Panc1 (cell line): Measurements from ENCODE around the gene RPEL1. TPM values are rescaled to one million over a fixed set of nuclear protein-coding genes. Genes with fewer than 3 reads are reported as not detected.

Experiments used
- ATAC-seq: fragments of 200-7000 bp; cut with Tn5 transposase; 2 replicates; pipeline ENCODE4 v1.9.1; 2020; ENCODE audit warnings: mild to moderate bottlenecking, moderate library complexity
- BruUV-seq: library from RNA; stranded (reverse); fragments of 400-500 nt; replicated peaks from 2 replicates; lab custom pipeline; 2021; lab: Mats Ljungman, UMichigan
- CTCF ChIA-PET: fragments of 300-600 bp; sonication (Branson Sonifier 250); formaldehyde crosslinking; loops from one replicate; lab custom pipeline; 2022; ENCODE audit warnings: antibody characterized with exemption; lab: Charles Lee
- POLR2A ChIA-PET: fragments of 300-600 bp; sonication (Branson Sonifier 250); formaldehyde crosslinking; loops from one replicate; lab custom pipeline; 2022; ENCODE audit warnings: antibody characterized with exemption; lab: Charles Lee
- DNase-seq: peaks from one replicate; pipeline ENCODE4 v3.0.0-alpha.2; 2010; ENCODE audit warnings: low read depth, low spot score
- H3K27ac ChIP-seq: 2 replicates; pipeline ENCODE4 v1.5.1; 2011; ENCODE audit warnings: mild to moderate bottlenecking, low read length, inconsistent platforms
- H3K27me3 ChIP-seq: fragments of 200-500 bp; sonication (Bioruptor generic); 2 replicates; pipeline ENCODE4 v1.6.0; 2014; ENCODE audit warnings: low read length, inconsistent platforms; ENCODE audit not compliant: control insufficient read depth, insufficient read depth
- H3K36me3 ChIP-seq: fragments of 200-500 bp; sonication (Bioruptor generic); 2 replicates; pipeline ENCODE4 v1.5.1; 2014; ENCODE audit warnings: inconsistent platforms, mild to moderate bottlenecking, low read length, moderate library complexity; ENCODE audit not compliant: control insufficient read depth, insufficient read depth
- H3K4me1 ChIP-seq: 2 replicates; pipeline ENCODE4 v1.5.1; 2011; ENCODE audit warnings: inconsistent platforms, mild to moderate bottlenecking, low read length, moderate library complexity; ENCODE audit not compliant: control insufficient read depth, insufficient read depth
- H3K4me3 ChIP-seq, 2 experiments: 2 replicates each; pipeline ENCODE4 v1.5.1; 2011 to 2012; ENCODE audit warnings: low read depth in 2 of 2, low read length in 2 of 2, mild to moderate bottlenecking in 2 of 2, inconsistent platforms in 1 of 2, moderate library complexity in 1 of 2
- H3K9me3 ChIP-seq: fragments of 200-500 bp; sonication (Bioruptor generic); 2 replicates; pipeline ENCODE4 v1.5.1; 2014; ENCODE audit warnings: low read depth, mild to moderate bottlenecking, inconsistent platforms, low read length, moderate library complexity; ENCODE audit not compliant: control insufficient read depth, insufficient read depth
- CTCF ChIP-seq: fragments of 450-650 bp; IDR thresholded peaks from 2 replicates; pipeline ENCODE4 v1.5.1; 2017; ENCODE audit warnings: mild to moderate bottlenecking
- POLR2AphosphoS5 ChIP-seq: IDR thresholded peaks from 2 replicates; pipeline ENCODE4 v1.6.1; 2012; ENCODE audit warnings: mild to moderate bottlenecking, low read depth, low read length, moderate library complexity
- REST ChIP-seq, 2 experiments: IDR thresholded peaks; 2 replicates each; pipeline ENCODE4 v1.6.1; 2011 to 2012; ENCODE audit warnings: low read depth in 2 of 2, control low read depth in 1 of 2, low read length in 1 of 2, mild to moderate bottlenecking in 1 of 2, moderate library complexity in 1 of 2; ENCODE audit not compliant: insufficient read depth in 1 of 2
- SIN3A ChIP-seq: IDR thresholded peaks from 2 replicates; pipeline ENCODE4 v1.6.1; 2012; ENCODE audit warnings: low read depth, mild to moderate bottlenecking, low read length, moderate library complexity, borderline replicate concordance; ENCODE audit not compliant: insufficient read depth
- TCF7L2 ChIP-seq: IDR thresholded peaks from 2 replicates; pipeline ENCODE4 v1.6.1; 2011; ENCODE audit warnings: mild to moderate bottlenecking, low read depth, low read length, inconsistent platforms
- in situ Hi-C: cut with HindIII; loops from 2 replicates; pipeline ENCODE4 v1.10.0; 2016; ENCODE audit warnings: low sequenced_read_pairs, low pct_unique_long_range_greater_than_20kb
- intact Hi-C: fragments of 100-400 bp; cut with micrococcal nuclease; formaldehyde crosslinking; loops from one replicate; pipeline ENCODE4 v1.10.0; 2022; ENCODE audit not compliant: unreplicated experiment
- total RNA-seq: library from RNA; stranded (reverse); gene quantifications from one replicate; pipeline ENCODE4 v1.2.1, GENCODE V29; 2021; ENCODE audit not compliant: unreplicated experiment

RPEL1 gene
- total RNA-seq, 1 experiment from 2014 or later: 0.10 TPM

GRCh38 chr10:103278537-103278823 is 32.8 kb downstream of the RPEL1 start:
- Histone ChIP-seq H3K27me3 (peaks cover 10% of the 10 kb centered on the region), H3K27ac (no peak overlapping the region), H3K9me3 (no peaks in the 10 kb centered on the region), H3K4me1 (peaks cover 5% of the 10 kb centered on the region), H3K4me3 (no peak overlapping the region; a peak in 1 of 4 replicates), H3K36me3 (no peaks in the 10 kb centered on the region)
- no TSS peak for BruUV-seq
- ATAC-seq (no peak), DNase-seq (no peak)
- ChIA-PET CTCF (no interaction called here), POLR2A (no interaction called here)
- TF ChIP-seq REST (IDR thresholded peaks at IDR 0.05; ENCODE audit: insufficient read depth in 1 of 2, low read depth in 2 of 2, low read length in 1 of 2) (no peak), POLR2AphosphoS5 (no peak), TCF7L2 (no peak), SIN3A (no peak), CTCF (no peak)
- intact Hi-C loops: no loop called here
- in situ Hi-C loops: no loop called here

- intact Hi-C loops (no loop called here), in situ Hi-C loops (no loop called here)
- Histone ChIP-seq H3K4me1 (0 out of 2 replicates have a peak, but pooled peaks cover 3% of the 10 kb centered on the region), H3K27ac (no peak overlapping the region), H3K9me3 (no peaks in the 10 kb centered on the region), H3K27me3 (peaks cover 10% of the 10 kb centered on the region), H3K36me3 (no peaks in the 10 kb centered on the region), H3K4me3 (no peak overlapping the region)
- ChIA-PET CTCF (no interaction called here), POLR2A (no interaction called here)
- ATAC-seq: no peak
- TF ChIP-seq REST (IDR thresholded peaks at IDR 0.05; ENCODE audit: insufficient read depth in 1 of 2, low read depth in 2 of 2, low read length in 1 of 2): peak; percentile 99
- TF ChIP-seq TCF7L2: no peak
- no TSS peak for BruUV-seq
- no peak for DNase-seq
Measured at GRCh38 chr10:103278862-103279298, 33.2 kb downstream of the RPEL1 start.
